K562 (cell line): ENCODE results near the gene TIMM17A. TPM values are rescaled to one million over a fixed set of nuclear protein-coding genes. Genes with fewer than 3 reads are reported as not detected.

Experiments
- CHD7 ChIP-seq: fragments of 200-600 bp; sonication (generic); IDR thresholded peaks from one replicate; pipeline ENCODE4 v1.6.1; 2012; ENCODE audit warnings: mild to moderate bottlenecking, low read depth, low read length, inconsistent platforms
- ERF ChIP-seq: fragments of 450-650 bp; formaldehyde crosslinking; IDR thresholded peaks from 2 replicates; pipeline ENCODE4 v1.4.0; 2020; ENCODE audit warnings: mild to moderate bottlenecking, mixed read lengths
- FOXA3 ChIP-seq, 2 experiments: fragments of 450-650 bp in 1 of 2; sonication (generic) in 1 of 2; formaldehyde crosslinking; IDR thresholded peaks in 1 of 2; conservative IDR thresholded peaks in 1 of 2; 2 replicates each; pipeline versions ENCODE4 v1.4.0 to v1.8.0; 2020 to 2022; ENCODE audit warnings: mild to moderate bottlenecking in 2 of 2, missing genetic modification reagents in 1 of 2
- FOXP1 ChIP-seq: sonication (generic); formaldehyde crosslinking; IDR thresholded peaks from 2 replicates; pipeline ENCODE4 v1.8.0; 2022; ENCODE audit warnings: mild to moderate bottlenecking, missing genetic modification reagents
- GABPB1 ChIP-seq: sonication (generic); formaldehyde crosslinking; IDR thresholded peaks from 2 replicates; pipeline ENCODE4 v1.8.0; 2022; ENCODE audit warnings: mild to moderate bottlenecking, missing genetic modification reagents
- POLR2AphosphoS5 ChIP-seq: IDR thresholded peaks from 2 replicates; pipeline ENCODE4 v1.6.1; 2011; ENCODE audit warnings: mild to moderate bottlenecking, low read depth, low read length, moderate library complexity; ENCODE audit not compliant: control insufficient read depth, insufficient read depth
- PREB ChIP-seq: sonication (generic); formaldehyde crosslinking; IDR thresholded peaks from 2 replicates; pipeline ENCODE4 v1.8.1; 2023; ENCODE audit warnings: mild to moderate bottlenecking, missing genetic modification reagents
- RFX7 ChIP-seq: fragments of 250-450 bp; sonication (Bioruptor Pico); IDR thresholded peaks from 2 replicates; pipeline ENCODE4 v1.5.1; 2021; ENCODE audit warnings: mild to moderate bottlenecking
- SRSF1 ChIP-seq: fragments of 200-400 bp; formaldehyde crosslinking; IDR thresholded peaks from 2 replicates; pipeline ENCODE4 v1.6.1; 2017; ENCODE audit warnings: mild to moderate bottlenecking, low read depth, low read length, moderate library complexity
- TBL1XR1 ChIP-seq, 2 experiments: IDR thresholded peaks; 2 replicates each; pipeline ENCODE4 v1.6.1; 2012; ENCODE audit warnings: improper control_type of control experiment in 2 of 2, low read length in 2 of 2, mild to moderate bottlenecking in 1 of 2
- TCF3 ChIP-seq: sonication (generic); formaldehyde crosslinking; IDR thresholded peaks from 2 replicates; pipeline ENCODE4 v1.4.0; 2020; ENCODE audit warnings: mild to moderate bottlenecking, missing genetic modification reagents
- ZNF696 ChIP-seq: fragments of 250-450 bp; sonication (Bioruptor Pico); conservative IDR thresholded peaks from 2 replicates; pipeline ENCODE4 v1.4.0; 2020; ENCODE audit warnings: mild to moderate bottlenecking, moderate library complexity
- ZNF76 ChIP-seq: fragments of 250-450 bp; sonication (Bioruptor Pico); IDR thresholded peaks from 2 replicates; pipeline ENCODE4 v1.4.0; 2020; ENCODE audit warnings: mild to moderate bottlenecking, moderate library complexity, borderline replicate concordance
- polyA plus RNA-seq, 8 experiments: library from polyadenylated mRNA; depleted of rRNA in 4 of 8; stranded (reverse) in 5 of 8; unstranded in 3 of 8; fragments of >200 nt; fragmentation: Nextera tagmentation in 2 of 8; fragmentation: Illumina TruSeq in 1 of 8; extraction: Ambion mirVana in 2 of 8; extraction: Trizol in 1 of 8; gene quantifications; 2 replicates each; pipeline versions ENCODE4 v1.2.1 to v1.2.3, GENCODE V29; 2011 to 2014; ENCODE audit warnings: inconsistent platforms in 1 of 8, missing spikeins in 1 of 8
- total RNA-seq, 7 experiments: library from RNA; depleted of rRNA in 6 of 7; stranded (reverse); fragments of >200 nt in 6 of 7; fragmentation: Illumina TruSeq in 2 of 7; extraction: Trizol in 2 of 7; gene quantifications; 2 replicates each; pipeline versions ENCODE4 v1.2.1 to v1.2.3, GENCODE V29; 2011 to 2021; ENCODE audit warnings: low replicate concordance in 1 of 7

The TIMM17A gene
- total and polyA plus RNA-seq, 9 of the 15 experiments (the other 6 are each of a cell fraction or from before 2014, with no cell fraction given): 116 to 744 (median 180) TPM

DNA sequence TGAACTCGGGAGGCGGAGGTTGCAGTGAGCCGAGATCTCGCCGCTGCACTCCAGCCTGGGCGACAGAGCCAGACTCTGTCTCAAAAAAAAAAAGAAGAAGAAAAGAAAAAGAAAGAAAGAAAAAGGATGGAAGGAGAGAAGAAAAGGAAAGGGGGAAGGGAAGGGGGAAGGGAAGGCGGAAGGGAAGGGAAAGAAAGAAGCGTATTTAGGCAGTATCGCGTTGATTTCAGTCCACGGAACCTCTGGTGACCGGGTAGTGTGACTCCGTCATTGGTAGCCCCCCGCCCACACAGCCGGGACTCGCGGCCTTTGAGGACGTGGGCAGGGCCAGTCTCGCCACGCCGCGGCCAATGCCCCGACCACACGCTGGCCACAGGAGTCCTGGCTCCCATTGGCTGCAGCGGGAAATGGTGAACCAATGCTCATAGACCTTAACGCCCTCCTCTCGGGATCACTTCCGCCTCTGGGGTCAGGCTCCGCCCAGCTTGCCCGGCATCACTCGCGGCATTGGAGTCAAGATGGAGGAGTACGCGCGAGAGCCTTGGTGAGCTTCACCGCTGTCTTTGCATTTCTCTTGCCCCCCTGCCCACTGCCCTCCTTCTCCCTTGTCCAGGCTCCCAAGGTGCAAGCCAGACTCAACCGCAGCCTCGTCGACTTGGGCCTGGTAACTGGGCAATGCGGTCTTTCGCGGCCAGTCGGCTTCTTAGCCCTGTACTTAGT is at the start of gene TIMM17A (continued):
- TF ChIP-seq ERF (no peak), GABPB1 (peak; percentile 95), TCF3 (CRISPR knock-in tag) (no peak), POLR2AphosphoS5 (peak; percentile 99), RFX7 (CRISPR knock-in tag) (no peak), TBL1XR1 (IDR thresholded peaks at IDR 0.05; ENCODE audit: low read length in 2 of 2) (peak in 1 of 2 experiments; percentile 41; a peak in 1 of 4 replicates), CHD7 (no peak), SRSF1 (no peak), ZNF696 (CRISPR knock-in tag) (no peak), ZNF76 (CRISPR knock-in tag) (0 out of 2 replicates have a peak, but pooled peaks have one; percentile 42), FOXA3 (CRISPR knock-in tag; conservative IDR thresholded peaks at IDR 0.05 in 1 of 2, IDR thresholded peaks at IDR 0.05 in 1 of 2) (peak in 1 of 2 experiments; percentile 76; a peak in 1 of 4 replicates), FOXP1 (CRISPR knock-in tag) (peak; percentile 95), PREB (CRISPR knock-in tag) (no peak)
